DMS 273 (cell line): ENCODE results near the gene BRD9.
"Not testable (repeated sequence)": the region's sequence is repeated elsewhere in the genome, so short reads cannot be mapped to it uniquely, and the experiment has no call there.

Experiments
- DNase-seq: peaks from one replicate; lab custom pipeline; 2025; ENCODE audit not compliant: unreplicated experiment; lab: John Stamatoyannopoulos, UW

Gene BRD9

GRCh38 chr5:860506-861150 is 32.0 kb downstream of the BRD9 start:
- DNase-seq = no peak

DNA sequence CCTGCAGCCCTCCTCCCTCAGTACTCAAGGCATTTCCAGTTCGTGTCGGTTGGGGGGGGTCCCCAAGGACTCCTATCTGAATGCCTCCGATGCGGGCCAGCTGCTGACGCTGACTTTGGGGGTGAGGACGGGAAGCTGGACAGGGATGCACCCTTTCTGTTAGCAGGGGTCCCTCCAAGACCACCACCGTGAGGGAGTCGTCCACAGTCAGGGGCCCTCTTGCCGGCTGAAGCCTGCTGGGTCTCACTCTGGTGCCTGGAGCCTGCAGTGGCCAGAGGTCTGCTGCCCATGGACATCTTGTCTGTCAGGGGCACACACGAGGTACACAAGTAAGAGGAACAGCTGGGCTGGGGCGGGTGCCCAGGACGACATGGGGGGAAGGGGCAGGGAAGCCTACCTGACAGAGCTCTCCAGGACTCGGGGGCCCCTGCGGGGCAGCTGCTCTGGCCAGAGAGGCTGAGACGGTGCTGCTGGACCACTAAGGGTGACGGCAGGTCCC is 32.8 kb downstream of the BRD9 start:
- DNase-seq = no peak

DNA sequence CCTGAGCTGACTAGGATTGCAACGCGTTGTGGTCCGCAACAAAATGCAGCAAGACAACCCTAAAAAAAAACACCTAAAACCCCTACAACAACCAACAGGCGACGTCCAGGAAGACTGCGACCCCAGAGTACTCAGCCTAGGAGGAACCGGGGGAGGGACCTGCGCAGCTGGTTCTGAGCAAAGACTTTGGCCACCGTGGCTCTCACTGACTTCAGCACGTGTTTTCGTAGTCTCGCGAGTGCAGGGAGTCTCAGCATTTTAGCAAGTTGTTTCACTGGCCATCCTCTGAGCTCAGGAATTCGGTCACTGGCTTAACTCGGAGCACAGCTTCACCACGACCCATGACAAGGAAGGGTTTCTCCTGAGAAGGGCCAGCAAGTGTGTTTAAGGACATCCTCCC is 33.2 kb downstream of the BRD9 start:
- DNase-seq = no peak

GRCh38 chr5:858726-859125 is 33.9 kb downstream of the BRD9 start:
- peak; percentile 31 for DNase-seq

DNA sequence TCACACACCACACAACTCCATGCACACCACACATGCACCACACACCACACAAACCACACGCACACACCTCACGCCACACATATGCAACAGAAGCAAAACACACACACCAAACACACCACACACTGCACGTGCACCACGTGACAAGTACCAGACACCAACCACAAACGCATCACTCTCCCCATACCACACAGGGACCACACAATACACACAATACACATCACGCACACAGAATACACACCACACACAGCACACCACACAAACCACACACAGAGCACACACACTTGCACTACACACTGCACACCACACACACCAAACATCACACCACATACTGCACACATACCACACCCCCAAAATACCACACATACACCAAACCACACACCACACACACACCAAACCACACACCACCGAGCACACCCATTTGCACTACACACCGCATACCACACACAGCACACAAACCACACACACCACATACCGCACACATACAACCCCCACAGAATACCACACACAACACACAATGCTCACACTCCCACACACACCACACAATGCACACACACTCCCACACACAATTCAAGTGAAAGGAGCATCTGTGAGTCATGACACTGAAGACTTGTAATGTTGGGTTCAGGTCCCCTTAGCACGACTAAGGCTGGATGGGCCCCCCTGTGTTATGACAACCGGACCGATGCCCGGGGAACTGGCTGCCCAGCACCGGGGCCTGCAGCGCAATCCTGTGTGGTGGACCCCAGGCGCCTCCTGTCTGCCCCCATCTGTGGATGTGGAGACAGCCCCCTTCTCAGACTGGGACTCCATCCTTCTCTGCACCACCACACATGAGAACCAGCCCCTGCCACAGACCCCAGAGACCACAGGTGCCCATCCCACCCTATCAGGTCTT is 35.8 kb downstream of the BRD9 start:
- DNase-seq = no peak

GRCh38 chr5:855771-856530 is 36.6 kb downstream of the BRD9 start:
- peak; percentile 37 for DNase-seq

DNA sequence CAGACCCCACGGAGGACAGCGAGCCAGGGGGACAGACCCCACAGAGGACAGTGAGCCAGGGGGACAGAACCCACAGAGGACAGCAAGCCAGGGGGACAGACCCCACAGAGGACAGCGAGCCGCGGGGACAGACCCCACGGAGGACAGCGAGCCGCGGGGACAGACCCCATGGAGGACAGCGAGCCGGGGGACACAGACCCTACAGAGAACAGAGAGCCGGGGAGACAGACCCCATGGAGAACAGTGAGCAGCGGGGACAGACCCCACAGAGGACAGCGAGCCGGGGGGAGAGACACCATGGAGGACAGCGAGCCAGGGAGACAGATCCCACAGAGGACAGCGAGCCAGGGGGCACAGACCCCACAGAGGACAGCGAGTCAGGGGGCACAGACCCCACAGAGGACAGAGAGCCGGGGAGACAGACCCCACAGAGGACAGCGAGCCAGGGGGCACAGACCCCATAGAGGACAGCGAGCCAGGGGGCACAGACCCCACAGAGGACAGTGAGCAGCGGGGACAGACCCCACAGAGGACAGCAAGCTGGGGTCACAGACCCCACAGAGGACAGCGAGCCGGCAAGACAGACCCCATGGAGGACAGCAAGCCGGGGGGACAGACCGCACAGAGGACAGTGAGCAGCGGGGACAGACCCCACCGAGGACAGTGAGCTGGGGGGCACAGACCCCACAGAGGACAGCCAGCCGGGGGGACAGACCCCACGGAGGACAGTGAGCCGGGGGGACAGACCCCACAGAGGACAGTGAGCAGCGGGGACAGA is 37.4 kb downstream of the BRD9 start:
- DNase-seq = no peak

- DNase-seq = no peak
Observed at GRCh38 chr5:854217-854616, 38.4 kb downstream of the BRD9 start.

DNA sequence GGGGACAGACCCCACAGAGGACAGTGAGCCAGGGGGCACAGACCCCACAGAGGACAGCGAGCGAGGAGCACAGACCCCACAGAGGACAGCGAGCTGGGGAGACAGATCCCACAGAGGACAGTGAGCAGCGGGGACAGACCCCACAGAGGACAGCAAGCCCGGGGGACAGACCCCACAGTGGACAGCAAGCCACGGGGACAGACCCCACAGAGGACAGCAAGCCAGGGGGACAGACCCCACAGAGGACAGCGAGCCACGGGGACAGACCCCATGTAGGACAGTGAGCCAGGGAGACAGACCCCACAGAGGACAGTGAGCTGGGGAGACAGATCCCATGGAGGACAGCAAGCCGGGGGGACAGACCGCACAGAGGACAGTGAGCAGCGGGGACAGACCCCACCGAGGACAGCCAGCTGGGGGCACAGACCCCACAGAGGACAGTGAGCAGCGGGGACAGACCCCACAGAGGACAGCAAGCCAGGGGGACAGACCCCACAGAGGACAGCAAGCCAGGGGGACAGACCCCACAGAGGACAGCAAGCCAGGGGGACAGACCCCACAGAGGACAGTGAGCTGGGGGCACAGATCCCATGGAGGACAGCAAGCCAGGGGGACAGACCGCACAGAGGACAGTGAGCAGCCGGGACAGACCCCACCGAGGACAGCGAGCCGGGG is 39.0 kb downstream of the BRD9 start:
- DNase-seq = not testable (repeated sequence)

- no peak for DNase-seq
Observed at GRCh38 chr5:852431-853401, 39.9 kb downstream of the BRD9 start.

- no peak for DNase-seq
Observed at GRCh38 chr5:852018-852417, 40.6 kb downstream of the BRD9 start.

DNA sequence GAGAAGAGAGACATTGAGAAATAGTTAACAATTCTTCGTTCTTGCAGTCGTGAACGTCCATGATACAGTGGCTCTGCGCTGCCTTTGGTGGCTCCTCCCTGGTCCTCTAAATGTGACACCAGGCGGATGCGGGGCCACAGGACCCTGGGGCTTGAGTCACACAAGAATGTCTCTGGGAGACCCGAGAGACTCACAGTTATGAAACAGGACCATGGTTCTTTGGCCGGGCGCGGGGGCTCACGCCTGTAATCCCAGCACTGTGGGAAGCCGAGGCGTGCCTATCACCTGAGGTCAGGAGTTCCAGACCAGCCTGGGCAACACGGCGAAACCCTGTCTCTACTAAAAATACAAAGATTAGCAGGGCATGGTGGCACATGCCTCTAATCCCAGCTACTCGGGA is 41.0 kb downstream of the BRD9 start:
- DNase-seq = no peak

DNA sequence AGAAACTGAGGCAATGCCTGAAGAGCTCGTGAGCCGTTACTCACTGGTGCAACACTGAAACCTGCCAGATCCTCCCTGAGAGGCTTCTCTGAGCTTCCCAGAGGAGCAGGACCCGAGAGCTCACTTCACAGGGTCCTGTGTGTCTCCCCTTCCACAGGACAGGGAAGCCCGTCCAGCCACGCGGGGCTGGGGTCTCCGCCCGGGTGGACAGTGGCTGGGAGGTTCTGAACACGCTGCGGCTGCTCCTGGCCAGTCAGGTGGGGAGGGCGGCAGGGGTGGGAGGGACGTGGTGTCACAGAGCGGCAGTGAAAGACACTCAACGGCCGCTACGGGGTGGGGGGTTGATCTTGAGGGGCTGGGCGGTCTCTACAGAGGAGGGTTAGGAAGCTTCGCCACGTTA is 41.5 kb downstream of the BRD9 start:
- no peak for DNase-seq

- peak; percentile 56 for DNase-seq
Observed at GRCh38 chr5:850511-851006, 42.0 kb downstream of the BRD9 start, which contains the start of gene ZDHHC11. ZDHHC11 (minus strand) TSS chr5:850986; CDS start chr5:850602, 384 bp downstream.

GRCh38 chr5:849651-850301 is 42.8 kb downstream of the BRD9 start:
- DNase-seq = no peak

- DNase-seq = no peak
Observed at GRCh38 chr5:848671-849111, 43.9 kb downstream of the BRD9 start.

DNA sequence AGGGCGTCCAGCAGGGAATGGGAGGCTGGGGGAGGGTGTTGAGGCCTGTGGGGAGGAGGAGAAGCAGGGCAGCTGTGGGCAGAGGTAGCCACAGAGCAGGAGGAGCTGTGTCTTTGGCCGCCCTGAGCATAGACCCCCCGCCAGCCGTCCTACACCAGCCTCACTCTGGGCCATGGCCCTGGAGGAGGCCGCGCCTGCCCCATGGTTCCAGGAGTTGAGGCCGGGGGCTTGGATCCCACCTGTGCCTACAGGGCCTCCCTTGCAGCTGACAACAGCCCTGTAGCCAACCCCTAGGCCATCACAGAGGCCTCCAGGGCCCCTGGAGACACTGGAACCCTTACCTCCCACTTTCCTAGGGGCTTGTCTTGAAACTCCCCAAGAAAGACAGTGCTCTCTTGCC is 44.9 kb downstream of the BRD9 start:
- not testable (repeated sequence) for DNase-seq

GRCh38 chr5:847212-847611 is 45.4 kb downstream of the BRD9 start:
- DNase-seq = not testable (repeated sequence)
